Cardiac fibroblast (primary cell): Measurements from ENCODE around the gene C2CD5.

ENCODE experiments used
- DNase-seq, 2 donors: peaks; one replicate each; pipeline versions ENCODE4 v3.0.0 to v3.0.0-alpha.2; 2010; ENCODE audit warnings: low read depth in 2 of 2
- H3K4me3 ChIP-seq, 2 donors: replicated peaks in 1 of 2; 1 replicate in 1 of 2; 2 replicates in 1 of 2; pipeline ENCODE4 v1.5.1; 2011; ENCODE audit warnings: low read depth in 2 of 2, low read length in 2 of 2, mild to moderate bottlenecking in 2 of 2, moderate library complexity in 1 of 2
- TF ChIP-seq, protein P1 (sequence below): IDR thresholded peaks from one replicate; pipeline ENCODE4 v1.5.1; 2011; ENCODE audit warnings: low read depth, mild to moderate bottlenecking, low read length, inconsistent platforms

The C2CD5 gene

DNA sequence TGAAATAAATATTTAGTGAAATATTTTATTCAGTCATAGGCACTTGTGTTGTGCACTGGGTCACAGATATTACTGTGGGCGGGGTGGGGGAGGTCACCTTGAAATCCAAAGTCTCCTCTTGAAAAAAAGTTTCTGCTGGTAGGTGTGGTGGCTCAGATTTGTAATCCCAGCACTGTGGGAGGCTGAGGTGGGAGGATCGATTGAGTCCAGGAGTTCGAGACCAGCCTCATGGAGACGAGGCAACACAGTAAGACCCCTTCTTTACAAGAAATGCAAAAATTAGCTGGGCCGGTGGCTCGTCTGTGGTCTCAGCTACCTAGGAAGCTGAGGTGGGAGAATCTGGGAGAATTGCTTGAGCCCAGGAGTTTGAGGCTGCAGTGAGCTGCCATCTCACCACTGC is 913 bp upstream of the C2CD5 start:
- no peak for DNase-seq
- H3K4me3 ChIP-seq, result no peak overlapping the region
- TF ChIP-seq, protein P1, sequence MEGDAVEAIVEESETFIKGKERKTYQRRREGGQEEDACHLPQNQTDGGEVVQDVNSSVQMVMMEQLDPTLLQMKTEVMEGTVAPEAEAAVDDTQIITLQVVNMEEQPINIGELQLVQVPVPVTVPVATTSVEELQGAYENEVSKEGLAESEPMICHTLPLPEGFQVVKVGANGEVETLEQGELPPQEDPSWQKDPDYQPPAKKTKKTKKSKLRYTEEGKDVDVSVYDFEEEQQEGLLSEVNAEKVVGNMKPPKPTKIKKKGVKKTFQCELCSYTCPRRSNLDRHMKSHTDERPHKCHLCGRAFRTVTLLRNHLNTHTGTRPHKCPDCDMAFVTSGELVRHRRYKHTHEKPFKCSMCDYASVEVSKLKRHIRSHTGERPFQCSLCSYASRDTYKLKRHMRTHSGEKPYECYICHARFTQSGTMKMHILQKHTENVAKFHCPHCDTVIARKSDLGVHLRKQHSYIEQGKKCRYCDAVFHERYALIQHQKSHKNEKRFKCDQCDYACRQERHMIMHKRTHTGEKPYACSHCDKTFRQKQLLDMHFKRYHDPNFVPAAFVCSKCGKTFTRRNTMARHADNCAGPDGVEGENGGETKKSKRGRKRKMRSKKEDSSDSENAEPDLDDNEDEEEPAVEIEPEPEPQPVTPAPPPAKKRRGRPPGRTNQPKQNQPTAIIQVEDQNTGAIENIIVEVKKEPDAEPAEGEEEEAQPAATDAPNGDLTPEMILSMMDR, result no peak

DNA sequence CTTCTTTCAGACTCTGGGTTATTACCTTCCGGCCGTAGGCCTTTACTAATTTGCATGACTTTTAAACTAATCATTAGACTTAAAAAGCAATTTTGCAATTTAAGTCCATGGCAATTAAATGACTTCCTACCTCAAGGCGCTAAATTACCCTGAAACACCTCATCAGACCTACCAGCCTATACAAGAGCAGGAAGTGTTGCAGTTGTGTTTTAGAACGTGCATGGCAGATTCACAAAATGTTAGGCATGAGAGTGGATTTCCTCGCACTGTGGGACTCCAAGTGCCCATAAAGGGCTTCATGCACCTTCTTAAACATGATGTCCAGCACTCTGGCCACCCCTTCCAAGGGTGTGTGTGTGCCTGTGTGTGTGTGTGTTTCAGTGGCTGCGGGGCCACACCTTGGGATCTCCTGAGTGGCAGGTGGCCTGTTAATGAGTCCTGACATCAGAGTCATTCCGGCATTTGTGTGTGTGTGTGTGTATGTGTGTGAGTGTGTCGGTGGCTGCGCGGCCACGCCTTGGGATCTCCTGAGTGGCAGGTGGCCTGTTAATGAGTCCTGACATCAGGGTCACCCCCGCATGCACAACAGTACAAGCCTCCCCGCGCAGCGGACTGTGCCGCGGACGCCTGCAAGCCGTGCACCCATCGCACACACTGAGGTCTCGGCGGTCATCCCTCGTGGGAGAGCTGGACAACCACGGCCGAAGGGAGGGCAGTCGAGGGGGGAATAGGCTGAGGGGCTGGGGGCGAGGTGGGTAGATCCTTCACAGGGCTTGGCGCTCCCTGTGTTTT is 900 bp downstream of the C2CD5 start:
- TF ChIP-seq, protein P1, result no peak
- DNase-seq, result peak; percentile 16 to 28
- peak overlapping the region; percentile 85 to 88 for H3K4me3 ChIP-seq

- DNase-seq, result peak in 1 of 2 donors; percentile 42
- TF ChIP-seq, protein P1, result no peak
- no peak overlapping the region for H3K4me3 ChIP-seq
Observed at GRCh38 chr12:22541496-22542155, 2.7 kb downstream of the C2CD5 start.

DNA sequence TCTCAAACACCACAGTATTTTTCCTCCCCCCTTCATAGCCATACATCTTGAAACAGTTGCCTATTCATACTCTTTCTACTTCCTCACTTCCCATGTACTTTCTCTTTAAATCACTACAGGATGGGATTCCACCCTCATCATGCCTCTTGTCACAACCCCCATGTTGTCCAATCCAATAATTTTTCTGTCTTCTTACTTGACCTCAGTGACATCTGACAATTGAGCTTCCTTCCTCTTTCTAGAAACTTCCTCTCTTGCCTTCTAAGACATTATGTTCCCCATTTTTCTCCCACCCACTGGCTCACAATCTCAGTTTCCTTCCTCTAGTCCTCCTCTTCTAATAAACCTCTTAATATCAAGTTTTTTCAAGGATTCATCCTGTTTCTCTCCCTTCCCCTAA is 5.3 kb downstream of the C2CD5 start:
- TF ChIP-seq, protein P1, result no peak
- no peak overlapping the region for H3K4me3 ChIP-seq
- no peak for DNase-seq

GRCh38 chr12:22538311-22538710 is 6.0 kb downstream of the C2CD5 start:
- TF ChIP-seq, protein P1, result no peak
- H3K4me3 ChIP-seq, result no peak overlapping the region
- DNase-seq, result no peak

DNA sequence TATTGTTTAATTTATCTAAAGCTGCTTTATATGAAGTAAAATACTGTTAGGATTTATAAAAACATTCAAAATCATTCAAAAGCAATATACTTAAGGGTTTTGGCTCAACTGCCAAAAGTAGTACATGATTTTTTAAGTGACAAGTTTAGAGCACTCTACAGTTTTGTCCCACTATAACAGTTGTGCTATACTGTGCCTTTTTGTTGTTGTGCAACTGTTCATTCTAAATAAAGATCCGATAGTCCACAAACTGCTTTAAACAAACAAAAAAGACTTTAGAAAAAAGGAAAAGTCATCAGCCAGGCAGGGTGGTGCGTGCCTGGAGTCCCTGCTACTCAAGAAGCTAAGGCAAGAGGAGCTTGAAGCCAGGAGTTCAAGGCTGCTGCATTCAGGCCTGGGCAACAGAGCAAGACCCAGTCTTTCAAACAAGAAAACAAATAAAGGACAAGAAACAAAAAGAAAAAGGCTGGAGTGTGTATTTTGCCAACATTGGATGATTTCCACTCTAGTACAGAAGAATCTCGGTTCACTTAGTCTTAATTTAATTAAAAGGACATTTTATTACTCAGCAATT is 7.3 kb downstream of the C2CD5 start:
- TF ChIP-seq, protein P1, result no peak
- DNase-seq, result no peak

More for the DNA sequence above, 7.3 kb downstream of the C2CD5 start:
- H3K4me3 ChIP-seq, result no peak overlapping the region
